ENCODE data around the gene FAM81A.
"Not testable (repeated sequence)": the region's sequence is repeated elsewhere in the genome, so short reads cannot be mapped to it uniquely, and the experiment has no call there.

DNA sequence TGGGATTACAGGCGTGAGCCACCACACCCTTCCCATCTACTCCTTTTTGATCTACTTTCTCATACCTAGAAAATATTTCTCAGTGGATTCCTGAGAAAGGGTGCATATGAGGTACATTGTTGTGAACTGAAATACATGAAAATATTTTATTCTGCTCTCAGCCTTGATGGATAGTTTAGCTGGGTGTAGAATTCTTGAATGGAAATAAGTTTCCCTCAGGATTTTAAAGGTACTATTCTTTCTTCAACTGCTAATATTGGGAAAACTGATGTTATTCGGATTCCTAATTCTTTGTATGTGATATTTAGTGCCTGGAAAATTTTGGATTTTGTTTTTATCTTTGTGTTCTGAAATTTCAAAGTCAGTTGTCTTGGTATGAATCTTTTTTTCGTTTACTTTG, 9.1 kb upstream of the FAM81A start:
- TF ChIP-seq TAF1, POLR2A (IDR thresholded peaks at IDR 0.05; ENCODE audit: low read depth, low read length): not testable (repeated sequence)

Data from GM12891 (cell line).